GM23338 (cell line): Measurements from ENCODE around the gene CDH15. TPM values are rescaled to one million over a fixed set of nuclear protein-coding genes. Genes with fewer than 3 reads are reported as not detected.

ENCODE experiments used
- ATAC-seq: fragments of 200-7000 bp; cut with Tn5 transposase; 3 replicates; pipeline ENCODE4 v1.9.1; 2020
- DNase-seq: peaks from one replicate; pipeline ENCODE4 v3.0.0-alpha.2; 2015; ENCODE audit warnings: low spot score
- H2AFZ ChIP-seq: fragments of 200-600 bp; sonication (generic); 2 replicates; pipeline ENCODE4 v1.8.0; 2016; ENCODE audit warnings: antibody characterized with exemption, mild to moderate bottlenecking, moderate library complexity
- H3F3A ChIP-seq: fragments of 200-600 bp; sonication (generic); replicated peaks from 2 replicates; pipeline ENCODE4 v1.8.0; 2017; ENCODE audit warnings: antibody characterized with exemption, mixed run types, low read depth
- H3K27ac ChIP-seq: fragments of 200-600 bp; sonication (generic); 2 replicates; pipeline ENCODE4 v1.6.1; 2016; ENCODE audit warnings: low read depth
- H3K27me3 ChIP-seq: fragments of 200-600 bp; sonication (generic); 2 replicates; pipeline ENCODE4 v1.8.0; 2016; ENCODE audit warnings: mild to moderate bottlenecking, mixed run types, moderate library complexity; ENCODE audit not compliant: insufficient read depth
- H3K36me3 ChIP-seq: fragments of 200-600 bp; sonication (generic); 2 replicates; pipeline ENCODE4 v1.8.0; 2016; ENCODE audit warnings: mild to moderate bottlenecking; ENCODE audit not compliant: insufficient read depth
- H3K4me1 ChIP-seq: fragments of 200-600 bp; sonication (generic); 2 replicates; pipeline ENCODE4 v1.8.0; 2016; ENCODE audit warnings: mild to moderate bottlenecking, moderate library complexity; ENCODE audit not compliant: insufficient read depth
- H3K4me2 ChIP-seq: fragments of 200-600 bp; sonication (generic); 2 replicates; pipeline ENCODE4 v1.7.1; 2017; ENCODE audit warnings: mixed run types
- H3K4me3 ChIP-seq: fragments of 200-600 bp; sonication (generic); 2 replicates; pipeline ENCODE4 v1.6.1; 2016; ENCODE audit warnings: mixed run types
- H3K79me2 ChIP-seq: fragments of 200-600 bp; sonication (generic); replicated peaks from 2 replicates; pipeline ENCODE4 v1.8.0; 2017; ENCODE audit warnings: mild to moderate bottlenecking; ENCODE audit not compliant: insufficient read depth
- H3K9me2 ChIP-seq: fragments of 200-600 bp; sonication (generic); 2 replicates; pipeline ENCODE4 v1.8.0; 2017; ENCODE audit not compliant: insufficient read depth
- H4K20me1 ChIP-seq: fragments of 200-600 bp; sonication (generic); replicated peaks from 2 replicates; pipeline ENCODE4 v1.8.0; 2017; ENCODE audit warnings: mild to moderate bottlenecking; ENCODE audit not compliant: insufficient read depth
- H3K27ac Mint-ChIP-seq: 2 replicates; pipeline ENCODE4 v1.8.0; 2020; ENCODE audit warnings: inconsistent platforms, mild to moderate bottlenecking, moderate library complexity, mixed read lengths
- H3K27me3 Mint-ChIP-seq: 3 replicates; pipeline ENCODE4 v1.8.0; 2022; ENCODE audit warnings: low read depth, mild to moderate bottlenecking, moderate library complexity, mixed read lengths, inconsistent platforms; ENCODE audit not compliant: insufficient read depth, poor library complexity
- H3K36me3 Mint-ChIP-seq: 3 replicates; pipeline ENCODE4 v1.8.0; 2021; ENCODE audit warnings: low read depth, mild to moderate bottlenecking, inconsistent platforms, moderate library complexity, mixed read lengths
- H3K4me1 Mint-ChIP-seq: 3 replicates; pipeline ENCODE4 v1.8.0; 2020; ENCODE audit warnings: mild to moderate bottlenecking, inconsistent platforms, mixed read lengths
- H3K4me3 Mint-ChIP-seq: 3 replicates; pipeline ENCODE4 v1.8.0; 2021; ENCODE audit warnings: moderate library complexity, mild to moderate bottlenecking, inconsistent platforms, mixed read lengths
- H3K9me3 Mint-ChIP-seq: 3 replicates; pipeline ENCODE4 v1.8.0; 2020; ENCODE audit warnings: moderate library complexity, mild to moderate bottlenecking, inconsistent platforms, mixed read lengths
- CTCF ChIP-seq, 2 experiments: fragments of 200-600 bp in 1 of 2; sonication (generic) in 1 of 2; conservative IDR thresholded peaks; 2 replicates each; pipeline versions ENCODE4 v1.5.1 to v1.6.1; 2016 to 2017; ENCODE audit warnings: antibody characterized with exemption in 2 of 2, low read depth in 2 of 2, mild to moderate bottlenecking in 2 of 2, moderate library complexity in 1 of 2
- JUNB ChIP-seq: IDR thresholded peaks from one replicate; pipeline ENCODE4 v1.6.1; 2016; ENCODE audit warnings: antibody characterized with exemption; ENCODE audit not compliant: unreplicated experiment
- REST ChIP-seq: IDR thresholded peaks from one replicate; pipeline ENCODE4 v1.6.1; 2018; ENCODE audit warnings: antibody characterized with exemption; ENCODE audit not compliant: unreplicated experiment
- ZNF462 ChIP-seq: fragments of 250-450 bp; sonication (Bioruptor Pico); IDR thresholded peaks from 2 replicates; pipeline ENCODE4 v1.5.0; 2020; ENCODE audit warnings: mild to moderate bottlenecking, moderate library complexity
- polyA plus RNA-seq: library from polyadenylated mRNA; unstranded; fragments of >200 nt; fragmentation: Nextera tagmentation; extraction: Ambion mirVana; gene quantifications from 2 replicates; pipeline ENCODE4 v1.2.1, GENCODE V29; 2016
- total RNA-seq: library from RNA; depleted of rRNA; stranded (reverse); fragments of >200 nt; shearing (Covaris generic); gene quantifications from 2 replicates; pipeline ENCODE4 v1.2.3, GENCODE V29; 2014

CDH15 gene
- total and polyA plus RNA-seq, 2 experiments from 2014 or later, result 0.61 to 1.0 TPM

- no peak overlapping the region for H3K27ac ChIP-seq
- H3K4me2 ChIP-seq, result no peak overlapping the region
- Mint-ChIP-seq H3K4me1 (no peaks in the 10 kb centered on the region), H3K27ac (no peak overlapping the region), H3K36me3 (no peaks in the 10 kb centered on the region), H3K27me3 (peaks cover 3% of the 10 kb centered on the region), H3K4me3 (no peak overlapping the region), H3K9me3 (no peaks in the 10 kb centered on the region)
- TF ChIP-seq JUNB (no peak), REST (no peak), ZNF462 (CRISPR knock-in tag) (no peak), CTCF (conservative IDR thresholded peaks at IDR 0.05; ENCODE audit: low read depth in 2 of 2) (no peak)
- DNase-seq, result no peak
- no peaks in the 10 kb centered on the region for H3K4me1 ChIP-seq
- ATAC-seq, result no peak
- H3K27me3 ChIP-seq, result no peaks in the 10 kb centered on the region
- no peaks in the 10 kb centered on the region for H3K9me2 ChIP-seq
- H2AFZ ChIP-seq, result no peak overlapping the region
- no peaks in the 10 kb centered on the region for H3K79me2 ChIP-seq
- no peaks in the 10 kb centered on the region for H3K36me3 ChIP-seq
- no peaks in the 10 kb centered on the region for H4K20me1 ChIP-seq
- H3K4me3 ChIP-seq, result no peak overlapping the region
- no peaks in the 10 kb centered on the region for H3F3A ChIP-seq
These were observed 8.2 kb downstream of the CDH15 start for GRCh38 chr16:89179656-89180315.
